ENCODE results near the gene ASTN2. TPM values are rescaled to one million over a fixed set of nuclear protein-coding genes. Genes with fewer than 3 reads are reported as not detected.

Gene ASTN2
- polyA plus RNA-seq, 1 donor from 2014 or later: 6.8 TPM

DNA sequence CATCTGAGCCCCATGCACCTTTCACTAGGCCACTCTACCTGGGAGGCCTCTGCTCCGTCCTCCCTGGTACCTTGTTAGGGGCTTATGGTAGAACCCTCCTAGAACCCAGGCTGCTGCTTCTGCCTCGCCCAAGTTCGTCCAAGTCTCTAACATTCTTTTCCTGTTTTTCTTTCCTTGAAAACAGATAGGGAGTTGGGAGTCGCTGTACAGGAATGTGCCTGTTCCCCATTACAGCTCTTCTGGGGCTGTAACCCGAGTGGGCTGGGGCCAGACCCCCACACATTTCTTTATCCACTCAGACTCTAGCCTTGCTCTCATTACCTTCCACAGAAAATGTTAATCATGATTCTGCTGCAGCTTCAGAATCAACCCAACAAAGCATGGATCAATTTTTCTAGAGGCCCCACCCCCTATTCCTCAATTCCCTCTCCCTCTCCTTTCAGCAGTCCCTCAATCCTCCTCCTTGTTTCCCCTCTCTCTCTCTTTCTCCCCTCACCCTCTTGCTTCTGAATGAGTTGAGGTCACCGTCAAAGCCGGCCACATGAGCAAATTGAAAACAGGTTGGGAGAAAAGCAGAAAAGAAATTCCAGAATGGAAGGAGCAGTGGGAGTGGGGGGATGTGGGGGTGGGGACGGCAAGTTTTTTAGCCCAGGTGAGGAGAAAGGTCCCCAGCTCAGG lies 921.5 kb downstream of the ASTN2 start:
- Histone ChIP-seq H3K27ac (ENCODE audit: low read length) (no peak overlapping the region), H2AFZ (ENCODE audit: low read depth, low read length) (no peak overlapping the region), H3K9ac (ENCODE audit: low read length) (no peak overlapping the region), H3K9me2 (ENCODE audit: insufficient read depth, low read length) (no peaks in the 10 kb centered on the region), H3K79me2 (replicated peaks; ENCODE audit: insufficient read depth, low read length) (no peaks in the 10 kb centered on the region), H3K4me2 (ENCODE audit: low read length) (no peak overlapping the region), H3K9me3 (ENCODE audit: low read length) (no peaks in the 10 kb centered on the region), H4K20me1 (ENCODE audit: insufficient read depth) (no peaks in the 10 kb centered on the region), H3K27me3 (ENCODE audit: insufficient read depth, low read depth, low read length) (no peaks in the 10 kb centered on the region), H3K4me3 (ENCODE audit: low read length) (no peak overlapping the region), H3K36me3 (ENCODE audit: insufficient read depth, low read length) (no peaks in the 10 kb centered on the region), H3F3A (ENCODE audit: insufficient read depth, low read length, poor library complexity, severe bottlenecking) (no peaks in the 10 kb centered on the region)
- TF ChIP-seq EZH2 (IDR thresholded peaks at IDR 0.05; ENCODE audit: borderline replicate concordance, insufficient read depth, low read length, poor library complexity, severe bottlenecking): no peak
- TF ChIP-seq, protein P1, sequence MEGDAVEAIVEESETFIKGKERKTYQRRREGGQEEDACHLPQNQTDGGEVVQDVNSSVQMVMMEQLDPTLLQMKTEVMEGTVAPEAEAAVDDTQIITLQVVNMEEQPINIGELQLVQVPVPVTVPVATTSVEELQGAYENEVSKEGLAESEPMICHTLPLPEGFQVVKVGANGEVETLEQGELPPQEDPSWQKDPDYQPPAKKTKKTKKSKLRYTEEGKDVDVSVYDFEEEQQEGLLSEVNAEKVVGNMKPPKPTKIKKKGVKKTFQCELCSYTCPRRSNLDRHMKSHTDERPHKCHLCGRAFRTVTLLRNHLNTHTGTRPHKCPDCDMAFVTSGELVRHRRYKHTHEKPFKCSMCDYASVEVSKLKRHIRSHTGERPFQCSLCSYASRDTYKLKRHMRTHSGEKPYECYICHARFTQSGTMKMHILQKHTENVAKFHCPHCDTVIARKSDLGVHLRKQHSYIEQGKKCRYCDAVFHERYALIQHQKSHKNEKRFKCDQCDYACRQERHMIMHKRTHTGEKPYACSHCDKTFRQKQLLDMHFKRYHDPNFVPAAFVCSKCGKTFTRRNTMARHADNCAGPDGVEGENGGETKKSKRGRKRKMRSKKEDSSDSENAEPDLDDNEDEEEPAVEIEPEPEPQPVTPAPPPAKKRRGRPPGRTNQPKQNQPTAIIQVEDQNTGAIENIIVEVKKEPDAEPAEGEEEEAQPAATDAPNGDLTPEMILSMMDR (IDR thresholded peaks at IDR 0.05; ENCODE audit: poor library complexity, severe bottlenecking): no peak
- no peak for TF ChIP-seq RAD21 (conservative IDR thresholded peaks at IDR 0.05)
- no peak for TF ChIP-seq MXI1 (conservative IDR thresholded peaks at IDR 0.05; ENCODE audit: poor library complexity, severe bottlenecking)
- TF ChIP-seq REST (IDR thresholded peaks at IDR 0.05; ENCODE audit: borderline replicate concordance): no peak
- no peak for TF ChIP-seq EP300 (conservative IDR thresholded peaks at IDR 0.05; ENCODE audit: poor library complexity, severe bottlenecking)
- no peak for TF ChIP-seq TAF1 (IDR thresholded peaks at IDR 0.05; ENCODE audit: low read depth)
- no peak for TF ChIP-seq POLR2AphosphoS5 (IDR thresholded peaks at IDR 0.05)
- TF ChIP-seq SMC3 (conservative IDR thresholded peaks at IDR 0.05; ENCODE audit: poor library complexity): no peak

- Histone ChIP-seq H3F3A (ENCODE audit: insufficient read depth, low read length, poor library complexity, severe bottlenecking) (no peaks in the 10 kb centered on the region), H3K36me3 (ENCODE audit: insufficient read depth, low read length) (no peaks in the 10 kb centered on the region), H3K4me2 (ENCODE audit: low read length) (no peak overlapping the region), H4K20me1 (ENCODE audit: insufficient read depth) (no peaks in the 10 kb centered on the region), H3K27ac (ENCODE audit: low read length) (no peak overlapping the region), H3K9me2 (ENCODE audit: insufficient read depth, low read length) (no peaks in the 10 kb centered on the region), H3K9me3 (ENCODE audit: low read length) (no peaks in the 10 kb centered on the region), H3K27me3 (ENCODE audit: insufficient read depth, low read depth, low read length) (no peaks in the 10 kb centered on the region), H3K79me2 (replicated peaks; ENCODE audit: insufficient read depth, low read length) (no peaks in the 10 kb centered on the region), H3K9ac (ENCODE audit: low read length) (no peak overlapping the region), H3K4me3 (ENCODE audit: low read length) (no peak overlapping the region), H2AFZ (ENCODE audit: low read depth, low read length) (no peak overlapping the region)
- TF ChIP-seq, protein P1 (IDR thresholded peaks at IDR 0.05; ENCODE audit: poor library complexity, severe bottlenecking): no peak
- TF ChIP-seq SMC3 (conservative IDR thresholded peaks at IDR 0.05; ENCODE audit: poor library complexity) (no peak), RAD21 (conservative IDR thresholded peaks at IDR 0.05) (no peak), TAF1 (IDR thresholded peaks at IDR 0.05; ENCODE audit: low read depth) (no peak), REST (IDR thresholded peaks at IDR 0.05; ENCODE audit: borderline replicate concordance) (no peak), EZH2 (IDR thresholded peaks at IDR 0.05; ENCODE audit: borderline replicate concordance, insufficient read depth, low read length, poor library complexity, severe bottlenecking) (no peak), POLR2AphosphoS5 (IDR thresholded peaks at IDR 0.05) (no peak), EP300 (conservative IDR thresholded peaks at IDR 0.05; ENCODE audit: poor library complexity, severe bottlenecking) (no peak), MXI1 (conservative IDR thresholded peaks at IDR 0.05; ENCODE audit: poor library complexity, severe bottlenecking) (no peak)
Observed at GRCh38 chr9:116491659-116492058, 923.2 kb downstream of the ASTN2 start.
